Stimulated activated CD8-positive, alpha-beta memory T cell treated with anti-CD3 and anti-CD28 coated beads, Interleukin-7, amount 100 ng/mL, for 4 hours (primary cell): ENCODE measurements around the gene TAF1B.

Experiments used
- DNase-seq, 2 donors: peaks; one replicate each; pipeline ENCODE4 v3.0.0-alpha.2; 2020; ENCODE audit warnings: low read depth in 2 of 2

The TAF1B gene

GRCh38 chr2:9843229-9844035 is at the start of gene TAF1B:
TAF1B (plus strand) TSS chr2:9843474; CDS start chr2:9843542, 68 bp downstream.
- DNase-seq, result peak; percentile 72 to 82

- DNase-seq, result no peak
Observed at GRCh38 chr2:9793918-9794717, 49.2 kb upstream of the TAF1B start.

- DNase-seq, result no peak
Observed at GRCh38 chr2:9795071-9795470, 48.2 kb upstream of the TAF1B start.

DNA sequence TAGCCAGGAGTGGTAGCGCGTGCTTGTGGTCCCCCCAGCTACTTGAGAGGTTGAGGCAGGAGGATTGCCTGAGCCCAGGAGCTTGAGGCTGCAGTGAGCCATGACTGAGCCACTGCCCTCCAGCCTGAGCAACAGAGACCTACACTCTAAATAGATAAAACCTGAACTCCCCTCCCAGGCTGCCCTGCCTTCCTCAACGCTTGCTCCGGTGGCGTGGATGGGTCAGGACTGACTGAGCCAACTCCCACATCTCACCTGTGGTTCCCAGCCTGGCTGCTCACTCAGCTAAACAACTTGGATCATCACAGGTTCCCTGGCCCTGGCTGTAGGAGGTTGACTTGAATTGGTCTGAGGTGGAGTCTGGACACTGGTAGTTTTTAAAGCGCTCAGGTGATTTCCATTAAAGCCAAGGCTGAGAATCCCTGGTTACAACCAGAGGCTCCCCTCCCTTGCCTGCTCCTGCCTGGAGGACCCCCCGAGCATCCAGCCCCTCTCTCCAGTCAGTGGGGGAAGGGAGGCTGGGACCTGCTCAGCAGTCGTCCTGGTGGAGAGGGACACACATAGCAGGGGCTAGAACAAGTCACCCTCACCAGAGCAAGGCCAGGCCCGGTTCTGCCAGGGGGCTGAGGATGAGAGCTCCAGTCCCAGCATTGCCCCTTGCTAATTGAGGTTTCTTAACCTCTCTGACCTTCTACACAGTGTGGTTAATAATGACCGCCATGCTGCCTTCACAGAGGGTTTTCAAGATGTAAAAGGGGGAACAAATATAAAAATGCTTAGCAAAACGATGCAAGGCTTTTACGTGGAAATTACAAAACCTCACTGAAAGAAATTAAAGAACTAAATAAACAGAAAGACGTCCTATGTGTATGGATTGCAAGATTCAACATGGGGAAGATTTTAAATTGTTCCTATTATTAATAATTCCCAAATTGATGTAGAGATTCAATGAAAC is 46.9 kb upstream of the TAF1B start:
- no peak for DNase-seq

DNA sequence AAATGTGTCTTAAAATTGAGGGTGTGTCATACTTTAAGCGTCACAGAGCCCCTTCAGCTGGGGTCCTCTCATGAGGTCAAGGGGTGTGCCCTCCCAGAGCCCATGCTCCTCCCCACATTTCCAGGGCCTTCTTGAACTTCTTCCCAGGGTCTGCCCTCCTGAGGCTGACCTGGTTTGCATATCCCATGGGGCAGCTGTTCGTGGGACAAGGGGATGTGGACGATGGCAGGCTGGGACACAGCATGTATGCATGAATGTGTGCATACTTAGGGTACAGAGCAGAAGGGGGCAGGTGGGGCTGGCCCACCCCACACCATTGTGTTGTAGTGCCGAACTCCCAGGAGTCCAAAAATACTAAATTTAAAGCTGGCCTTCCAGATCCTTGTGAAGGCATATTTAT is 46.2 kb upstream of the TAF1B start:
- no peak for DNase-seq

DNA sequence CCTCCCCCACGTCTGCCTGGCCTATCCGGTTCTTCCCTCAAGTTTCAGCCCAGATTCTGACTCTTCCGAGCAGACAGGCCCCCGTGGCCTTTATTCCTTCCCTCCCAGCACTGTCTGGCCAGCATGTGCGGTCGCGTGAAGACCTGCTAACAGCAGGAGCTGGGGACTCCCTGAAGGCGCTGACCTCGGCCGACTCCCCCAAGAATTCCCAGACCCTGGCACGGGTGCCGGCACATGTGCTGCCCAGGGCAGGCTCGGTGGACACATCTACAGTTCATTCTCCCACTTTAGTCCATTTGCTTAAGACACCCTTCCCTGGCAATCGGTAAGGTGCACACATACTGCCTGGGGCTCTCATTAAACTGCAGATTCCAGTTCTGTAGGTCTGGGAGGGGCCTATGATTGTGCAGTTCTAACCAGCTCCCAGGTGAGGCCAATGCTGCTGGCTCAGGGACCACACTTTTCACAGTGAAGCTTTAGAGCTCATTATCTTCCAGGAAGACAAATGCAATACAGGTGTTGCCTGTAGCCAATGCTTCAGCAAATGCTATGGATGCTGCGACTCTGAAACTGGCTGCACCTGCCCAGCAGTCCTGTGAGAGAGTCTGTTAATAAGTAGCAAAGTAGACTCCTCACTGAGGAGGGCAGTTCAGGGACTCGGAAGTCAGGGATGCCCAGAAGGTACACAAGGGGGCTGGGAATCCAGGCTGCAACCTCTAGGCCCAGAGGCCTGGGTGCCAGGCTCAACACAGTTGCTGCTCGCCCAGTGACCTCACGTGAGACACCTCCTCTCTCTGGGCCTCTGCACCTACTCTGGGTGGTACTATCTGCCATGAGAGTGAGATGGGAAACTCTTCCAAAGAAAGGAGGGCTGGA is 45.4 kb upstream of the TAF1B start:
- no peak for DNase-seq

- DNase-seq, result no peak
Observed at GRCh38 chr2:9799011-9799596, 44.2 kb upstream of the TAF1B start.

DNA sequence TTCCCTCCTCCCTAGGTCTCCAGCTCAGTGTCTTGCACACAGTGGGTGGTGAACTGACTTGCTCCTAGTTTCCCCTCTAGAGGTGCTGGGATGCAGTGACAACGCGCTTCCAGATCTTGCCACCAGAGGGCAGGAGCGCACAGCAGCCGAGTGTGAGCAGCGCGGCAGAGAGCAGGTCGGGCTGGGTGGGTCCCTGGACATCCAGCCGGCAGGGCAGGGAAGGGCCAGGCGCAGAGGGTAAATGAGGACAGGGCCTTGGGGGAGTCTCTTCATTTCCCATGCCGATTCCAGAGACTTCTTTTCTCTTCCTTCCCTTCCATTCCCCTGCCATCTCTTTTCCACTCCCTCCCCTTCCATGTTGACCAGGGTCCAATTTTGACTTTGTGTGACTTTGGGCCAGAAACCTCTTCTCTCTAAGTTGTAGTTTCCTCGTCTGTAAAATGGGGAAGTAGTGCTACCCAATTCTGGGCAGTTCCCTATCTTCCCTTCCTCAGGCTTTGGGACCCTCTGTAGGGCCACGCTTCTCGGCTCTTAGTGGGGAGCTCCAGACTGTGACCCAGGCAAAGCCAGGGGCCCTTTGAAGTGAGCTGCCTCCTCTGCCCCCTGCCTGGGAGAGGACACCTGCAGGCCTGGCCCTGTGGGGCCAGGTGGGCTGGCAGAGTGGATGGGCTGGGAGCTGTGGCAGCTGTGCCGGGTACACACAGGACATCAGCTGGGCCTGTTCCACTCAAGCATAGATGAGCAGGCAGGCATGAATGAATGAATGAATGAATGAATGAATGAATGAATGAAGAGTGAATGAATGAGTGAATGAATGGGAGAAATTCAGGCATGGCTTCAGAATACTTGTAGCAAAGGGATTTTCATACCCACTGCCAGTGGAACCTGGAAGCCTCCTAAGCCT is 43.3 kb upstream of the TAF1B start:
- peak; percentile 64 to 66 for DNase-seq

- no peak for DNase-seq
Observed at GRCh38 chr2:9800639-9800974, 42.7 kb upstream of the TAF1B start.

- DNase-seq, result peak; percentile 46 to 58
Observed at GRCh38 chr2:9800975-9801726, 42.1 kb upstream of the TAF1B start.

DNA sequence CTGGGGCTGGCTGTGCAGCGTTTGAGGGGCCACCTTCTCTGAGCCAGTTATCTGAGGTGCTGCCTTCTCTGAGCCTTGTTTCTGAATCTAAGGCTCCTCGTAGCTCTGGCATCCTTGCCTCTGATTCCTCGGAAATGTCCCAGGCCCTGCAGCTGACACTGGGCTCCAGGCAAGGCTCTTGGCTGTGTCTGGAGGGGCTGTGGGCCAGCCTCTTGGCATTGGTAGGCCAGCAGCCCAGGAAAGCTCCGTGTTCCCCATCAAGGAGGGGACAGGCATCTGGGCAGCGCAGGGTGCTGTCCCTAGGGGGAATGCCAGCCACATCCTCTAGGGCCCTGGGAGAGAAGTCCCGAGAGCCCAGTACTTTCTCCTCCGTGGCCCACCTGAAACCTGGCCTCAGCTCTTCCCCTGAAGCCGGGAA is 40.7 kb upstream of the TAF1B start:
- DNase-seq, result no peak

GRCh38 chr2:9803023-9803805 is 40.1 kb upstream of the TAF1B start:
- DNase-seq, result no peak

DNA sequence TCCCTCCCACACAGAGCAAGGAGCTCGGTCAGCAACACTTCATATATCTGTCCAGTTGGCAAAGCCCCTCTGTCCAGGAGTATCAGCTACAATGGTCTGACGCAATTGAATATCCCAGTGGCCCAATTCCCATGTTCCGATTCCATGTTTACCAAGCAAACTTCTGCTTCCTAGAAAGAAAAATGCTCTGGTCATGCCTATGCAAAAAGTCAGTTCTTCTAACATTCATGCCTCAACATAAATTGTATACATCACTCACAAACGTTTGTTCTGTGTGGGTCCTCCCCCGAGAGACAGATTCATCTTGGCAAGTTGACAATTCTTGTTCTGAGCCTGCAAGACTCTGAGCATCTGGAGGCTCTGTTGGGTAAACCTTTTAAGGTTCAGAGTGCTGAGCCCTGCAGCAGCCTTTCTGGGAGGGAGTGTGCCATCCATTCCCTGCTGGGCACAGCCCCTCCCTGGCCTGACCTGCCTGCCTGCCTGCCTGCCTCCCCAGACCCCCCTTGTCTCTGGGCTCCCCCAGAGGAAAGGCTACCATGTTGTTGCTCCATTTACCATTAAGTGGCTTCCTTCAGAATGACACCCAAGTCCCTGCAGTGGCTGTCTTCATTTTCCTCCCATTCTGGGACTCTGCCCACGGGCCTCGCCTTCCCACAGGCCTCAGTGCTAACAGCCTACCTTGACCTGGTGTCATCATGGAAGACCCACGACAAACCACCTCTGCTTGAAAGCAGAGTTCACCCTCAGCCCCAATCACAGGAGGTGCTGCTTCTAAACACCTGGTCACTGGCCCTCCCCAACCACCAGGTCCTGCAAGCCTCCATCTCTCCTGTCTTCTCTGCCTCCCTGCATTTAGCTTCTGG is 37.6 kb upstream of the TAF1B start:
- DNase-seq, result no peak

DNA sequence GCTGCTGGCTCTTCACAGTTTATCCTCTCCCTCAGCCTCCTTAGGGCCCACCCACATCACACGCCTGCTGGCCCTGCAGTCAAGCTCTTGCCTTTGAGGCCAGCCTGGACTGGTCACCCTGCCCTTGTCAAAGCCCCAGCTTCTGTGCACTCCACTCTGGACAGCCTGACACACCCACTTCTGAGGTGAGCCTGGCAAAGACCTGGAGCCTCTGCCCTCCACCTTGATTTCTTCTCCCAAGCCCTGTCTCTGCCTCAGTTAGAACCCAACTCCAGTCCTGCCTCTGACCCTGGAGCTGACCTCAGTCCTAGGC is 37.0 kb upstream of the TAF1B start:
- DNase-seq, result no peak

DNA sequence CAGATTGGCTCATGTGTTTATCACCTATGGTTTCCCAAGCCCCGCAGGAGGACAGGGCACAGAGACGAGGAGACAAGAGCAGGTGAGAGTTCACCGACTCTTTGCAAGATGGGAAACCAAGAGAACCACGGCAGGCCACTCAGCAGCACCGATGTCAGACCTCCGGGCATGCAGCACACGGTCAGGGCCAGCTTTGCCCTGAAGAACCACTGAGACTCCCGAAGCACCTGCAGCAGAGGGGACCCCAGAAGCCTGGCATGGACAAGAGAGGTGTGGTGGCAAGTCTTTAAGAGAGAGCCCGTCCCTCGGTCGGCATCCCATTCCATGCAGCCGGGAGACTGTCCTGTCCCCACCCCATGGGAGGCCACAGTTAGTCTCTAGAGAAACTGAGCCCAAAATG is 36.6 kb upstream of the TAF1B start:
- DNase-seq, result no peak

DNA sequence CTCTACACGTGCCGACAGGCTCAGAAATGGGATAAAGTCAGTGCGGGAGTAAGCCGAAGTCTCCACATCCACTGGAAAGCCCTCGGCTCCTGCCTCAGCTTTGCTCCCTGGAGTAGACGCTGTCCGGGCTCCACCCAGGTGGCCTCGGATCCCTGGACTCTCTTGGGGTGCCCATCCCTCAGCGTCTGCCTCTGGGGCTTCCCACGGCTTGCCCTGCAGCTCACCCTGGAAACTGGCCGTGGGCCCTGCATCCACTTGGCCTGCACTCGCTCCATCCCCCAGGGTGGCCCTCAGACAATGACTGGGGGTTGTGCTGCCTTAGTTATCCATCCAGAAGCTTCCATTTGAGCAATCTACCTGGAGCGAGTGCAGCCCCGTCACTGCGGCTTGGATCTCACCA is 36.2 kb upstream of the TAF1B start:
- no peak for DNase-seq
